HepG2 (cell line): Measurements from ENCODE around the gene KIAA0930. TPM values are rescaled to one million over a fixed set of nuclear protein-coding genes. Genes with fewer than 3 reads are reported as not detected.

ENCODE experiments used
- CTCF ChIP-seq: sonication (generic); formaldehyde crosslinking; IDR thresholded peaks from 2 replicates; pipeline ENCODE4 v1.5.0; 2020; ENCODE audit warnings: mild to moderate bottlenecking, missing genetic modification reagents, moderate library complexity
- FOXA3 ChIP-seq: IDR thresholded peaks from 2 replicates; pipeline ENCODE4 v1.6.1; 2016; ENCODE audit warnings: missing genetic modification reagents, missing compliant biosample characterization
- HDAC1 ChIP-seq: sonication (generic); formaldehyde crosslinking; IDR thresholded peaks from 2 replicates; pipeline ENCODE4 v1.5.1; 2020; ENCODE audit warnings: mild to moderate bottlenecking, missing genetic modification reagents
- HINFP ChIP-seq: sonication (generic); formaldehyde crosslinking; IDR thresholded peaks from 2 replicates; pipeline ENCODE4 v1.4.0; 2020; ENCODE audit warnings: low read depth, mild to moderate bottlenecking, missing genetic modification reagents
- KDM5B ChIP-seq: sonication (generic); formaldehyde crosslinking; IDR thresholded peaks from 2 replicates; pipeline ENCODE4 v1.4.0; 2020; ENCODE audit warnings: missing genetic modification reagents, mild to moderate bottlenecking, borderline replicate concordance
- NCOA1 ChIP-seq: sonication (generic); formaldehyde crosslinking; IDR thresholded peaks from 2 replicates; pipeline ENCODE4 v1.9.0; 2021; ENCODE audit warnings: missing genetic modification reagents
- RXRB ChIP-seq: IDR thresholded peaks from 2 replicates; pipeline ENCODE4 v1.6.1; 2016; ENCODE audit warnings: borderline replicate concordance, missing genetic modification reagents, missing compliant biosample characterization
- SNAPC5 ChIP-seq: sonication (generic); formaldehyde crosslinking; IDR thresholded peaks from 2 replicates; pipeline ENCODE4 v1.8.1; 2023; ENCODE audit warnings: mild to moderate bottlenecking, missing genetic modification reagents, borderline replicate concordance
- TEAD3 ChIP-seq: optimal IDR thresholded peaks from 2 replicates; pipeline ENCODE3; 2016; ENCODE audit warnings: borderline replicate concordance
- THAP9 ChIP-seq: sonication (generic); formaldehyde crosslinking; IDR thresholded peaks from 2 replicates; pipeline ENCODE4; 2020; ENCODE audit warnings: missing genetic modification reagents, mild to moderate bottlenecking, borderline replicate concordance
- ZFP91 ChIP-seq: sonication (generic); formaldehyde crosslinking; IDR thresholded peaks from 2 replicates; pipeline ENCODE4 v1.9.0; 2022; ENCODE audit warnings: missing genetic modification reagents, mild to moderate bottlenecking, borderline replicate concordance
- ZNF124 ChIP-seq: sonication (generic); formaldehyde crosslinking; IDR thresholded peaks from 2 replicates; pipeline ENCODE4 v1.4.0; 2020; ENCODE audit warnings: missing genetic modification reagents
- ZNF24 ChIP-seq: fragments of 450-650 bp; IDR thresholded peaks from 2 replicates; pipeline ENCODE4 v1.6.1; 2017; ENCODE audit warnings: antibody characterized with exemption, mild to moderate bottlenecking
- ZNF44 ChIP-seq: sonication (generic); formaldehyde crosslinking; IDR thresholded peaks from 2 replicates; pipeline ENCODE4 v1.5.1; 2020; ENCODE audit warnings: mild to moderate bottlenecking, missing genetic modification reagents
- ZNF564 ChIP-seq: sonication (generic); formaldehyde crosslinking; IDR thresholded peaks from 2 replicates; pipeline ENCODE4 v1.8.1; 2023; ENCODE audit warnings: mild to moderate bottlenecking, missing genetic modification reagents
- ZNF691 ChIP-seq: sonication (generic); formaldehyde crosslinking; IDR thresholded peaks from 2 replicates; pipeline ENCODE4 v1.4.0; 2020; ENCODE audit warnings: missing genetic modification reagents, low read depth, mild to moderate bottlenecking, borderline replicate concordance
- ZNF724P ChIP-seq: sonication (generic); formaldehyde crosslinking; IDR thresholded peaks from 2 replicates; pipeline ENCODE4 v1.8.0; 2022; ENCODE audit warnings: missing genetic modification reagents, borderline replicate concordance
- ZSCAN25 ChIP-seq: sonication (generic); formaldehyde crosslinking; IDR thresholded peaks from 2 replicates; pipeline ENCODE4 v1.8.0; 2022; ENCODE audit warnings: mild to moderate bottlenecking, missing genetic modification reagents
- ZSCAN31 ChIP-seq: sonication (generic); formaldehyde crosslinking; IDR thresholded peaks from 2 replicates; pipeline ENCODE4 v1.5.0; 2020; ENCODE audit warnings: low read depth, mild to moderate bottlenecking, missing genetic modification reagents
- polyA plus RNA-seq, 8 experiments: library from polyadenylated mRNA; depleted of rRNA in 3 of 8; stranded (reverse) in 7 of 8; unstranded in 1 of 8; fragments of >200 nt; fragmentation: Illumina TruSeq in 4 of 8; extraction: Trizol in 4 of 8; gene quantifications; 2 replicates each; pipeline versions ENCODE4 v1.2.1 to v1.2.3, GENCODE V29; 2011 to 2016; ENCODE audit warnings: low read depth in 4 of 8, missing spikeins in 1 of 8, mixed read lengths in 1 of 8; ENCODE audit not compliant: insufficient read depth in 1 of 8
- total RNA-seq, 5 experiments: library from RNA; depleted of rRNA; stranded (reverse); fragments of >200 nt; fragmentation: Illumina TruSeq; extraction: Trizol; gene quantifications; 2 replicates each; pipeline ENCODE4 v1.2.3, GENCODE V29; 2016; ENCODE audit warnings: low read depth in 1 of 5

KIAA0930 gene
- total and polyA plus RNA-seq, 2 of the 13 experiments (the other 11 are each of a cell fraction or from before 2014, with no cell fraction given) = 27.0 to 38.2 TPM

- 0 out of 2 replicates have a peak, but pooled peaks have one; percentile 36 for TF ChIP-seq HINFP (CRISPR knock-in tag)
- TF ChIP-seq THAP9 (CRISPR knock-in tag) = no peak
- TF ChIP-seq ZSCAN31 (CRISPR knock-in tag) = no peak
- TF ChIP-seq ZFP91 (CRISPR knock-in tag) = peak; percentile 69; the same call in 1 of the 2 replicates
- TF ChIP-seq ZNF691 (CRISPR knock-in tag) = peak; percentile 69; the same call in 1 of the 2 replicates
- TF ChIP-seq ZNF44 (CRISPR knock-in tag) = no peak
- TF ChIP-seq KDM5B (CRISPR knock-in tag) = peak; percentile 16; the same call in 1 of the 2 replicates
- 0 out of 2 replicates have a peak, but pooled peaks have one; percentile 46 for TF ChIP-seq ZNF564
- TF ChIP-seq ZSCAN25 = peak; percentile 94
- peak; percentile 45; the same call in 1 of the 2 replicates for TF ChIP-seq ZNF724P (CRISPR knock-in tag)
- TF ChIP-seq TEAD3 (CRISPR knock-in tag) = peak; percentile 16
- TF ChIP-seq ZNF124 (CRISPR knock-in tag) = peak; percentile 95; the same call in 1 of the 2 replicates
- TF ChIP-seq ZNF24 = no peak
- TF ChIP-seq RXRB (CRISPR knock-in tag) = peak; percentile 9; the same call in 1 of the 2 replicates
- no peak for TF ChIP-seq SNAPC5 (CRISPR knock-in tag)
- 0 out of 2 replicates have a peak, but pooled peaks have one; percentile 14 for TF ChIP-seq FOXA3 (CRISPR knock-in tag)
- TF ChIP-seq HDAC1 = peak; percentile 60; the same call in 1 of the 2 replicates
- TF ChIP-seq CTCF (CRISPR knock-in tag) = peak; percentile 82
- TF ChIP-seq NCOA1 = no peak
These were observed 44.8 kb upstream of the KIAA0930 start (continued) for GRCh38 chr22:45285263-45286058.
